Epithelial cell of proximal tubule (primary cell): ENCODE results near the gene EVA1B. TPM values are rescaled to one million over a fixed set of nuclear protein-coding genes. Genes with fewer than 3 reads are reported as not detected.

Source experiments
- DNase-seq: peaks from one replicate; pipeline ENCODE4 v3.0.0-alpha.2; 2011; ENCODE audit warnings: low read depth
- H3K4me3 ChIP-seq: 2 replicates; pipeline ENCODE4 v1.5.1; 2011; ENCODE audit warnings: low read depth, mild to moderate bottlenecking, low read length
- total RNA-seq: library from RNA; depleted of rRNA; stranded (reverse); fragments of >200 nt; gene quantifications from 2 replicates; pipeline ENCODE4 v1.2.3, GENCODE V29; 2015
- TF ChIP-seq, protein P1 (sequence below): conservative IDR thresholded peaks from 2 replicates; pipeline ENCODE4 v1.5.1; 2012; ENCODE audit warnings: low read depth, mild to moderate bottlenecking, low read length

EVA1B gene
- total RNA-seq, 1 donor from 2014 or later = 259 TPM

DNA sequence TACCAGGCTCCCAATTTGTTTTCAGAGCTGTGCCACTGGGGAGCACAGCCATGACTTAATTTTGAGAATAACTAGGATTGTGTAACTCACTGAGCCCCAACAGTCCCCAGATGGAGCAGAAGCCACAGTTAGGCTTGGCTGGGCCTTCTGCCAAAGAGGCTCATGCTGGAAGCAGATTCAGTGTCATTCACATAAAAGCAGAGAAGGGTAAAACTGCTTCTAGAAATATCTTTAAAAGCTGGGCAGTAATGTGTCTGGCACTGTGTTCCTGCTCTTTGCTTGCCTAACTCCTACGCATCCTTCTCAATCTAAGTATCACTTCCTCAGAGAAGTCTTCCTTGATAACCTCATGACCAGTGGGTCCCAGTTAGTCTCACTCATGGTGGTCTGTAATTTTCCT, 41.9 kb upstream of the EVA1B start:
- TF ChIP-seq, protein P1, sequence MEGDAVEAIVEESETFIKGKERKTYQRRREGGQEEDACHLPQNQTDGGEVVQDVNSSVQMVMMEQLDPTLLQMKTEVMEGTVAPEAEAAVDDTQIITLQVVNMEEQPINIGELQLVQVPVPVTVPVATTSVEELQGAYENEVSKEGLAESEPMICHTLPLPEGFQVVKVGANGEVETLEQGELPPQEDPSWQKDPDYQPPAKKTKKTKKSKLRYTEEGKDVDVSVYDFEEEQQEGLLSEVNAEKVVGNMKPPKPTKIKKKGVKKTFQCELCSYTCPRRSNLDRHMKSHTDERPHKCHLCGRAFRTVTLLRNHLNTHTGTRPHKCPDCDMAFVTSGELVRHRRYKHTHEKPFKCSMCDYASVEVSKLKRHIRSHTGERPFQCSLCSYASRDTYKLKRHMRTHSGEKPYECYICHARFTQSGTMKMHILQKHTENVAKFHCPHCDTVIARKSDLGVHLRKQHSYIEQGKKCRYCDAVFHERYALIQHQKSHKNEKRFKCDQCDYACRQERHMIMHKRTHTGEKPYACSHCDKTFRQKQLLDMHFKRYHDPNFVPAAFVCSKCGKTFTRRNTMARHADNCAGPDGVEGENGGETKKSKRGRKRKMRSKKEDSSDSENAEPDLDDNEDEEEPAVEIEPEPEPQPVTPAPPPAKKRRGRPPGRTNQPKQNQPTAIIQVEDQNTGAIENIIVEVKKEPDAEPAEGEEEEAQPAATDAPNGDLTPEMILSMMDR = no peak
- no peak overlapping the region for H3K4me3 ChIP-seq
- no peak for DNase-seq

DNA sequence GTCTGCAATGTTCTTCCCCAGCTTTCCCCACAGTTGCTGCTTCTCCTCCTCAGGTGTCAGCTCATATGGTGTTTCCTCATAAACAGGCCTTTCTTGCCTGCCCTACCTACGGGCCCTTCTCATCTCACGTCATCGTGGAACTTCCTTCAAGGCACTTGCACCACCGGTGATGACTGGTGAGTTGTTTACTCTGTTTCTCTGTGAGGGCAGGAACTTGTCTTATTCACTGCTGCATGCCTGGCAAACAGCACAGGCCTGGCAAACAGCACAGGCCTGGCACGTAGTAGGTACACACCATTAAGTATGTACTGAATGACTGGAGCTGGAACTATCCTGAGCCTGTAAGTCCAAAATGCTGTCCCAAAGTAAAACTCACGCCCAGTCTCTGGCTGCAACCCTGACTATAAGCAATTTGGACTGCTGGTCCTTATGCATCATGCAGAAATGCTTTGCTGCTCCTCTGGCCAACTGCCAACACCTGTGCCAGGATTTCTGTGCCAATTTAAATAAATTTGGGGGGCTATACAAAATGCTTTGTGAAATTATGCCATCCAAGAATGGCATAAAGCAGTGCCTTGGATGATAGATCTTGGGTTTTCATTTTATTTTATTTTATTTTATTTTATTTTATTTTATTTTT, 36.6 kb upstream of the EVA1B start:
- TF ChIP-seq, protein P1 = no peak
- no peak for DNase-seq
- H3K4me3 ChIP-seq = no peak overlapping the region

DNA sequence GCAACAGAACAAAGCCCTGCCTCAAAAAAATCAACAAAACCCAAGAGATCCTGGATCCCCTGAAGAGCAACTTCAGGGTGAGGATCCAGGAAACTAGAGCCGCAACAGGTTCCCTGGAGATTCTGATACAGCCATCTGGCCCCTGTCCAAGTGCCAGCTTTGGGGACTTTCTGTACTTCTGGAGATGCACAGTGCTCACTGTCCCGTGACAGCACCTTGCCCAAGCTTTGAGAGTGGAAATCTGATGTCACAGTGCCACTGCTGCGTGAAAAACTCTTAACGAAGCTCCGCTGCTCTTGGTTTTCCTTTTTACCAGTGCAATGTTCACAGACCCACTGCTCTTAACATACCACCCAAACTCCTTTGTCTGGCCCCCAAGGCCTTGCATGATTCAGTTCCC, 35.9 kb upstream of the EVA1B start:
- no peak overlapping the region for H3K4me3 ChIP-seq
- no peak for DNase-seq
- TF ChIP-seq, protein P1 = no peak

DNA sequence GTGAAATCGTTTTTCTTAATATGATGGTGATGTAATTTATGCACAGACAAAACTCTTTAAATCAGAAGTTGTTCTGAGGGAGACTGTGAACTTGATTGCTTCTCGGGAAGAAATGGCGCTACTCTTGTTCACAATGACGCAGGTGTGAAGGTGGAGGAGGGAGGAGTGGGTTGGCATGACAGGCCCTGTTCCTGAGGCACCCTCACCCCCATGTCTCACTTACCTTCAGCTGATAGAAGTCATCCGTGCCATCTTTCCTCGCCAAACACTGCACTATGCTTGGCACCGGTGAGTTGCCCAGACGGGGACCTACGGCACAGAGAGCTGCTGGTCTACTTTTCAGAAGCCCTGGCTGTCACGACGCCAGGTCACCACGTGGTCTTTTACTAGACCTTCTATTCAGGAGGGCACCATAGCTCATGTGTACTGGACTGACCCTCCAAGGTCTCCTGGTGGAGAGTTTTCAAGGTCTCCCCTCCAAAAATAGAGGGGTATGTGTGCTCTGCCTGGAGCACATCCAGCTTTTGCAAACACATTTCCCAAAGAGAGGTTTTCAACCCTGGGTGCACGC, 35.2 kb upstream of the EVA1B start:
- H3K4me3 ChIP-seq = no peak overlapping the region
- TF ChIP-seq, protein P1 = no peak
- no peak for DNase-seq

DNA sequence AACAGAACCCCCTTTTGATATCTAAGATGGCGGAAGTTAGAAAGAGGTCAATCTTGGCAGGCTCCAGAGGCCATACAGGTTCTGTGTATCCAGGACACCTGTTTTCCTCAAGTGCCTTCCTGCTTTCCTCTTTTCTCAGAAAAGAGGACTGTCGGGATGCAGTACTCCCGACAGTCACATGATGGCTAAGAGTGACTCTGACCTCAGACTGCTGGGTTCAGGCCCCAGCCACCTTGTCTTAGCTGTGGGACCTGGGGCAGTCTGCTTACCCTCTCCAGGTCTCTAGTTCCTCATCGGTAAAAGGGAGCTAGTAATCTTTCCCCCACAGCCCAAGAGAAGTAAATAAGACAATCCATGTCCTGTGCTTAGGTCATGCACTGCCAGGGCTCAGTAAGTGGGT, 32.4 kb upstream of the EVA1B start:
- no peak overlapping the region for H3K4me3 ChIP-seq
- no peak for DNase-seq
- TF ChIP-seq, protein P1 = no peak

DNA sequence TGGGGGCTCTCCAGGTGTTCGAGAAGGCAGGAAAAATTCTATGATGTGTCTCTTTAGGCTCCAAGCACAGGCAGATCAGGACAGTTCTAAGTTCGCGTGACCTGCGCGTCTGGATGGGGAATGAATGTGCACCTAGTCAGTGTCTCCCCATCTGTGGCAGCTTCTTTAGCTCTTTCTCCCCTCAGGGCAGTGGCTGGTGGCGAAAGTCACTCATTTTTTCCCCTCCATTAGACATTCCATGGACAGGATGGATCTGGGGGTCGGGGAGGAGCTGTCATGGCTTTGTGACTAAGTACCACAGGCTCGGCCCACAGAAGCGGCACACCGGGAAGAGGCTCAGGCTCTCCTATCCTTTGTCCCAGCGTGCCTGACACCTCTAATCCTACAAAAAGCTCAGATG, 31.0 kb upstream of the EVA1B start:
- DNase-seq = no peak
- H3K4me3 ChIP-seq = no peak overlapping the region
- TF ChIP-seq, protein P1 = no peak
